SK-N-MC (cell line): Measurements from ENCODE around the gene PDE4B.

Experiments
- EZH2 ChIP-seq: fragments of 200-600 bp; sonication (generic); IDR thresholded peaks from one replicate; pipeline ENCODE4 v1.6.1; 2017; ENCODE audit warnings: antibody characterized with exemption
- POLR2AphosphoS5 ChIP-seq: IDR thresholded peaks from 2 replicates; pipeline ENCODE4 v1.6.1; 2012; ENCODE audit warnings: mild to moderate bottlenecking, low read depth, low read length, borderline replicate concordance

DNA sequence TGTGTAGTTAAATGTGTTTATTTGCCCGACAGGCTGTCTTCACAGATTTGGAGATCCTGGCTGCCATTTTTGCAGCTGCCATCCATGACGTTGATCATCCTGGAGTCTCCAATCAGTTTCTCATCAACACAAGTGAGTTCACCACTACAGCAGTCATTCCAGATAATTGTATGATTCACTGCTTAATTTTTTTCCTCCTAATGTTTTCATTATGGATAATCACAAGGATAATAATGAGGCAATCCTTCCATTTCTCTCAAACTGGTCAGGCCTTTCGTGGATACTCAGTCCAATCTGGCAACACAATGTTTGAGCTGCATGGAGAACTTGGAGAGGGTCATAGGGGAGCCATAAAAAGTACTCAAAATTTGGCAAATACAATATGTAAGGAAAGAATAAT lies 572.9 kb downstream of the PDE4B start:
- TF ChIP-seq POLR2AphosphoS5 = no peak
- TF ChIP-seq EZH2 = no peak
